ENCODE results near the gene BRF1. TPM values are rescaled to one million over a fixed set of nuclear protein-coding genes. Genes with fewer than 3 reads are reported as not detected.

BRF1 gene
- total RNA-seq, 1 donor from 2014 or later = 64.6 TPM

- intact Hi-C loops (cut with DNase I) = no loop called here
- Histone ChIP-seq H3K36me3 (no peaks in the 10 kb centered on the region), H3K27ac (peak within 1 kb of the TSS; percentile 99), H3K4me3 (peak within 1 kb of the TSS; percentile 78 to 93), H3K9me3 (no peaks in the 10 kb centered on the region), H3K27me3 (no peaks in the 10 kb centered on the region), H3K4me1 (peaks cover 42% of the 10 kb centered on the region)
- DNase-seq (ENCODE audit: extremely low spot score in 2 of 2) = no peak
- peak in 1 of 2 donors; percentile 41 for TF ChIP-seq POLR2A (IDR thresholded peaks at IDR 0.05)
- TF ChIP-seq, protein P1, sequence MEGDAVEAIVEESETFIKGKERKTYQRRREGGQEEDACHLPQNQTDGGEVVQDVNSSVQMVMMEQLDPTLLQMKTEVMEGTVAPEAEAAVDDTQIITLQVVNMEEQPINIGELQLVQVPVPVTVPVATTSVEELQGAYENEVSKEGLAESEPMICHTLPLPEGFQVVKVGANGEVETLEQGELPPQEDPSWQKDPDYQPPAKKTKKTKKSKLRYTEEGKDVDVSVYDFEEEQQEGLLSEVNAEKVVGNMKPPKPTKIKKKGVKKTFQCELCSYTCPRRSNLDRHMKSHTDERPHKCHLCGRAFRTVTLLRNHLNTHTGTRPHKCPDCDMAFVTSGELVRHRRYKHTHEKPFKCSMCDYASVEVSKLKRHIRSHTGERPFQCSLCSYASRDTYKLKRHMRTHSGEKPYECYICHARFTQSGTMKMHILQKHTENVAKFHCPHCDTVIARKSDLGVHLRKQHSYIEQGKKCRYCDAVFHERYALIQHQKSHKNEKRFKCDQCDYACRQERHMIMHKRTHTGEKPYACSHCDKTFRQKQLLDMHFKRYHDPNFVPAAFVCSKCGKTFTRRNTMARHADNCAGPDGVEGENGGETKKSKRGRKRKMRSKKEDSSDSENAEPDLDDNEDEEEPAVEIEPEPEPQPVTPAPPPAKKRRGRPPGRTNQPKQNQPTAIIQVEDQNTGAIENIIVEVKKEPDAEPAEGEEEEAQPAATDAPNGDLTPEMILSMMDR (IDR thresholded peaks at IDR 0.05) = no peak
Observed at GRCh38 chr14:105314287-105315200, 13.7 kb upstream of the BRF1 start, which contains the start of gene PACS2. PACS2 (plus strand) TSS chr14:105314748; CDS start chr14:105314919, 171 bp downstream.

DNA sequence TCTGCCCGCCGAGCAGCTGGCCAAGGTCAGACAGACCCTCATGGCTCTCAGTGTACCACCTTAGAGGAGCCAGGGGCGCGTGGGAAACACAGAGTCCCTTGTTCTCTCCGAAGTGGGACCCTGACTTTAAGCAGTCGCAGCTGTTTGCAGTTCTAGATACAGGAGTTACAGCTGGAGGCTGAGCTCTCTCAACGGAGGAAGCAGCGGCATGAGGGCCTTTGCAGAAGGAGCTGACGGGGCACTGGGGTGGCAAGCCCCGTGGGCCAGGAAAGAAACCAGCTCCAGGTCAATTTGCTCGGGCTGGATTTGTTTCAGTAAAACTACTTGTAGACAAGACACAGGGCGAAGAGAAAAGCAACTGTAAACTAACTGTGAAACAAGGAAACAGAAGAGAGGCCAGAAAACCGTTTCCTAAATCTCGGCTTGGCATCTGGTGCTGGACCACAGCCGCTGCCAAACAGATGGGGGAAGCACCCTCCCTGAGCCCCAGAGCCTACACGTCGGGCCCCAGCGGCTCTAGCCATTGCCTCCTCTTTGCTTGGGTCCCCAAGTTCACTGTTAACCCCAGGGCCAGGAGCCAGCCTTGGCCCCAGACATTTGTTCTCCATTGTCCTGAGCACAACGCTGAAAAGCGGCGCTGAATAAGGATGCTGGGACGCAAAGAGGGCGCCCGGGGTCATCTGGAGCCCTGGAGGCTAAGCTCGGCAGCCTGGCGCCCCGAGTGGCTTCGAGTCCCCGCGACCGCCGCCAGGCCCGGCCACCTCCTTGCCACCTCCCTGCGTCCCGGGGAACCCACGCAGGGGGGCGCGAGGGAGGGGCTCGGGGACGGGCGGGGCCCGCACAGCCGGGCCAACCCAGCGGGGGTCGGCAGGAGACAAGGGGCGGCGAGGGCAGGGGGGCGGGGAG, 12.8 kb upstream of the BRF1 start:
- TF ChIP-seq POLR2AphosphoS5 (IDR thresholded peaks at IDR 0.05; ENCODE audit: insufficient read depth in 1 of 2, low read depth in 1 of 2) = peak in 1 of 2 donors; percentile 25
- TF ChIP-seq POLR2A (IDR thresholded peaks at IDR 0.05) = no peak
- peak overlapping the region; percentile 78 to 93 for H3K4me3 ChIP-seq
- H3K9me3 ChIP-seq = no peaks in the 10 kb centered on the region
- no peaks in the 10 kb centered on the region for H3K27me3 ChIP-seq
- H3K27ac ChIP-seq = peak overlapping the region; percentile 99
- intact Hi-C loops (cut with DNase I) = no loop called here
- H3K36me3 ChIP-seq = no peaks in the 10 kb centered on the region
- H3K4me1 ChIP-seq = peaks cover 42% of the 10 kb centered on the region
- DNase-seq (ENCODE audit: extremely low spot score in 2 of 2) = no peak

DNA sequence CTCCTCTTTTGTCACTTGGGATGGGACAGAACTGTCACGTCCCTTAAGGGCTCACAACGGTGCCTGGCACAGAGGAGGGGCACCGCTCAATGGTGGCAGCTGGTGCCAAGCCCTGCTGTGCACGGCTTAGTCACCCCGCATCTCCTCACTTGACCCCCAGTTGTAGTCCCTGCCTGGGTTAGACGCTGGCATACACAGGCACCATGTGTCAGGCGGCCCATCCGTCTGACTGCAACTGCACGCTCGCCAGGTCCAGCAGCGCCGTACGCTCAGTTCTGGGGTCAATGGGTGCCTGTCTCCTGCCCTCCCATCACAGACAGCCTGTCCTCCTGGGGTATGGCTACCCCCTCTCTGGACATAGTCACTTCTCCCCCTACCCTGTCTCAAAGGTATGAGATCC, 12.2 kb upstream of the BRF1 start:
- no peaks in the 10 kb centered on the region for H3K27me3 ChIP-seq
- no peaks in the 10 kb centered on the region for H3K9me3 ChIP-seq
- peaks cover 38% of the 10 kb centered on the region for H3K4me1 ChIP-seq
- no peak for DNase-seq (ENCODE audit: extremely low spot score in 2 of 2)
- TF ChIP-seq POLR2AphosphoS5 (IDR thresholded peaks at IDR 0.05; ENCODE audit: insufficient read depth in 1 of 2, low read depth in 1 of 2) (no peak), POLR2A (IDR thresholded peaks at IDR 0.05) (no peak)
- TF ChIP-seq, protein P1 (IDR thresholded peaks at IDR 0.05) = no peak
- no peaks in the 10 kb centered on the region for H3K36me3 ChIP-seq
- intact Hi-C loops (cut with DNase I) = no loop called here
- H3K27ac ChIP-seq = peak overlapping the region; percentile 99
- H3K4me3 ChIP-seq = no peak overlapping the region

GRCh38 chr14:105311838-105312237, 11.0 kb upstream of the BRF1 start:
- intact Hi-C loops (cut with DNase I) = no loop called here
- no peaks in the 10 kb centered on the region for H3K36me3 ChIP-seq
- no peak overlapping the region for H3K27ac ChIP-seq
- no peak overlapping the region for H3K4me3 ChIP-seq
- no peak for DNase-seq (ENCODE audit: extremely low spot score in 2 of 2)
- H3K4me1 ChIP-seq = peaks cover 27% of the 10 kb centered on the region
- no peaks in the 10 kb centered on the region for H3K9me3 ChIP-seq
- H3K27me3 ChIP-seq = no peaks in the 10 kb centered on the region
- TF ChIP-seq, protein P1 (IDR thresholded peaks at IDR 0.05) = no peak
- TF ChIP-seq POLR2AphosphoS5 (IDR thresholded peaks at IDR 0.05; ENCODE audit: insufficient read depth in 1 of 2, low read depth in 1 of 2) = no peak
- TF ChIP-seq POLR2A (IDR thresholded peaks at IDR 0.05) = no peak

GRCh38 chr14:105309371-105309770, 8.6 kb upstream of the BRF1 start:
- Histone ChIP-seq H3K27ac (no peak overlapping the region), H3K36me3 (no peaks in the 10 kb centered on the region), H3K4me1 (peaks cover 11% of the 10 kb centered on the region), H3K4me3 (no peak overlapping the region), H3K27me3 (no peaks in the 10 kb centered on the region), H3K9me3 (no peaks in the 10 kb centered on the region)
- TF ChIP-seq, protein P1 (IDR thresholded peaks at IDR 0.05) = no peak
- no peak for TF ChIP-seq POLR2A (IDR thresholded peaks at IDR 0.05)
- TF ChIP-seq POLR2AphosphoS5 (IDR thresholded peaks at IDR 0.05; ENCODE audit: insufficient read depth in 1 of 2, low read depth in 1 of 2) = no peak
- intact Hi-C loops (cut with DNase I) = no loop called here
- DNase-seq (ENCODE audit: extremely low spot score in 2 of 2) = no peak
